GM03348 (cell line): ENCODE measurements around the gene GPAT3.
"Not testable (repeated sequence)": the region's sequence is repeated elsewhere in the genome, so short reads cannot be mapped to it uniquely, and the experiment has no call there.

Experiments used
- DNase-seq: peaks from one replicate; pipeline ENCODE4 v3.0.0; 2012; ENCODE audit warnings: low spot score

GPAT3 gene

DNA sequence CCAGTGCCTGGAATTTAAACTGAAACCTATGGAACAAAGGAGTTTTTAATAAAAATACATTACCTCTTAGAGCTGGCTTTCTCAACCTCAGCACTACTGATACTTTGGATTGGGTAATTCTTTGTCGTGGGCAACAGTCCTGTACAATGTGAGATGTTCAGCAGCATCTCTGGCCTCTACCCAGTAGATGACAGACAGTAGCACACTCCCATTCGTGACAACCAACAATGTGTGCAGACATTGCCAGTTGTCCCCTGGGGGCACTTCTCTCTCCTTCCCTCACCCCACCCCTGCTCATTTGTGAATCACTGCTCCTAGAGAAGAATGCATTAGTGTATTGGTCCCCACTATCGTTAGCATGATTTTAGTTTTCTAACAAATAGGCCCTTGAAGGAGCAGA lies 16.2 kb downstream of the GPAT3 start:
- peak; percentile 49 for DNase-seq

DNA sequence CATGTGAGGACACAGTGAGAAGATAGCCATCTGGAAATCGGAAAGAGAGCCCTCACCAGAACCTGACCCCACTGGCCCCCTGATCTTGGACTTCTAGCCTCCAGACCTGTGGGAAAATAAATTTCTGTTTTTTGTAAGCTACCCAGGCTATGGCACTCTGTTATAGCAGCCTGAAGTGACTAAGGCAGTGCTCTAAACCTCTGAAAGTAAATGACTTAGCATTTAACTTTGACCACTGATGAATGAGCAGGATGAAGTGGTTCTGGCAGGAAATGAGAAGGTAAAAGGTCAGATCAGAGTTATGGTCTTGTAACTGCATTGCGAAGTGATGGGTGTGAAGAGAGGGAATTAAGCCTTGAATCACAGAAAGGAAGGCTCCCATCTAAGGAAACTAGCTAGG lies 17.0 kb downstream of the GPAT3 start:
- DNase-seq: peak; percentile 23

DNA sequence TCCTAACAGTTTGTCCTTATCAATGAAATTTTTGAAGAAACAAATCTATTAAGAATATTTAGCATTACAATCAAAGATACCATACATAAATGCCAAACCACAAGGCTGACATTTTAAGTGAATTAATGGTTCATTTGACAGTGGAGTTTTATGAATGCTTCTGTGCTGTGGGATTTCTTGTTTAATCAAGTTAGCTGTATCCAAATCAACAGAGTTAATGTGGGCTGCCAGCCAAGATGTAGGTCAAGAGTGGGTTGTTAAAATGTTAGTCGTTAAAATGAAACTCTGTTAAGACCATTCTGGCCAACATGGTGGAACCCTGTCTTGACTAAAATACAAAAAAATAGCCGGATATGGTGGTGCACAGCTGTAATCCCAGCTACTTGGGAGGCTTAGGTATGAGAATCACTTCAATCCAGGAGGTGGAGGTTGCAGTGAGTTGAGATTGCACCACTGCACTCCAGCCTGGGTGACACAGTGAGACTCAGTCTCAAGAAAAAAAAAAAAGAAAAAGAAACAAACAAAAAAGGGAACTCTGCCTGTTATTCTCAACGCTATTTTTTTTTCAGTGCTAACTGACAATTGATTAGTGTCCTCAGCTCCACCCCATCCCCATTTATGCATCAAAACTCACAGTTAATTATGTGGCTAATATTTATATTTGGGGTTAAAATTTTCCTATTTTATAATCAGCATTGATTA lies 20.2 kb downstream of the GPAT3 start:
- DNase-seq: no peak

DNA sequence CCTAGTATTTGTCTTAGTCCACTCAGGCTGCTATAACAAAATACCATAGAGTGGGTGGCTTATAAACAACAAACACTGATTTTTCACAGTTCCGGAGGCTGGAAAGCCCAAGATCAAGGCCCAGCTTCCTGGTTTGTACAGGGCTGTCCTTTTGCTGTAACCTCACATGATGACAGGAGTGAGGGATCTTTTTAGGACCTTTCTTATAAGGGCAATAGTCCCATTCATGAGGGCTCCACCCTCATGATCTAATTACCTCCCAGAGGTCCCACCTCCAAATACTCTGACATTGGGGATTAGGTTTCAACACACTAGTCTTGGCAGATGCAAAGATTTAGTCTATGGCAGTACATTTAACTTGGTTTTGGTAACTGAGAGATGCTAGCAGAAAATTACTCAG lies 20.9 kb downstream of the GPAT3 start:
- DNase-seq: no peak

DNA sequence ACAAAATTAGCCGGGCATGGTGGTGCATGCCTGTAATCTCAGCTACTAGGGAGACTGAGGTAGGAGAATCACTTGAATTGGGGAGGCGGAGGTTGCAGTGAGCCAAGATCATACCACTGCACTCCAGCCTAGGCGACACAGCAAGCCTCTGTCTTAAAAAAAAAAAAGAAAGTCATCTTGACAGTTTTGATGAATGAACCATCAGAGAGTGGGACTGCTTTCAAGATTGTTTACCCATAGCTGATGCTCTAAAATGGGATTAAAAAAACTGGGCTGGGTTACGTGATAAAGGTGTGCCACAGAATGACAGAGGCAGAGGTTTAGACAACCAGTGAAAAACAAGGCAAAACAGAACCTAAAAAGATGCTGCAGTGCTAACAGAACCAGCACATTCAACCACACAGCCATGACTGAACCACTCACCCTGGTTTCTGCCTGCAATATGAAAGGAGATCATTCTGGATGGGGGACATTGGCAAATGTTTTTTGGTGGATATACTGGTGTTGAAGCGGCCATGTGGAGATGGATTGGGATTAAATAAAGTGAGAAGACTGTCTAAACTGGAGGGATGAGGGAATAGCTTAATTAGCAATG lies 22.2 kb downstream of the GPAT3 start:
- DNase-seq: no peak

DNA sequence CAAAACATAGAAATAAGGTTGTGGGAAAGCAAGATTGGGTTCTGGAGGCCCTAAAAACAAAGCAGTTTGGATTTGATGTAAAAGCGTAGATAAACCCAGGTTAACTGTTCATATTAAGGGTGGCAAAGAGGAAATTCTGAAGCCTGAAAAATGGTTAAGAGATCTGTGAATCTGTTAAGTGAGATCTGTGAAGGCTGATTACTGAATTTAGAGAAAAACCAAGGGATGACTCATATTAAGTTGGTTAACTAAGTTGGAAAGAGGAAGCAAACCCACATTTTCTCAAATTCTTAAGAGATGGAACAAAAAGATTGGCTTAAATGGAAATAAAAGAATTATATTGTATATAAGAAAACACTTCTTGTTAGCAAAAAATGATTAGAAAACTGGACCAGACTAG lies 22.8 kb downstream of the GPAT3 start:
- peak; percentile 48 for DNase-seq

DNA sequence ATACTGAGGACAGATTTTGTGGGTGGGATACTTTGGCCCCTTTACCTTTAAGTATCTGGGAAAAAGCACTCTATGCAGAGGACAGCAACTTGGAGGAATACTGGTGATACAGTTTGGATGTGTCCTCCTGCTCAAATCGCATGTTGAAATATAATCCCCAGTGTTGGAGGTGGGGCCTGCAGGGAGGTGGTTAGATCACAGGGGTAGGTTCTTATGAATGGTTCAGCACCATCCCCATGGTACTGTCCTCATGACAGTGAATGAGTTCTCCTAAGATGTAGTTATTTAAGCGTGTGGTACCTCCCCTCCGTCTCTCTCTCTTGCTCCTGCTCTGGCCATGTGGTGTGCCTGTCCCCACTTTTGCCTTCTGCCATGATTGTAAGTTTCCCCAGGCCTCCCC lies 24.6 kb downstream of the GPAT3 start:
- DNase-seq: no peak

DNA sequence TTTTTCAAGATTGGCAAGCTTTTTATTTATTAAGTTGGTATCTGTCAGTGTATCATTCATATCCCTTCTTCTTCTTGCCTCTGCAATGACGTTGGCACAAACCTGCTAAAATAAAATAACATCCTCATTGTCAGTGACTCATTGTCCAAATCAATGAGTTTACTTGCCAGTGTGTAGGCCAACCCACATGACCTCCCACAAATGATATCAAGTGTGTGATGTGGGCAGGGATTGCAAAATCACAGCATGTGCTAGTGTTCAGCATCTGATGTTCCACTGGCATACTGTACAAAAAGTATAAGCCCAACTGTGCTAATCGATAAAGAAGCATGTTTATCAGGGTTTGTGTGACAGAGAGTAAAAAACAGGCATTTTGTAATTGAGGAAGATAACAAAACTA lies 25.5 kb downstream of the GPAT3 start:
- DNase-seq: peak; percentile 18

DNA sequence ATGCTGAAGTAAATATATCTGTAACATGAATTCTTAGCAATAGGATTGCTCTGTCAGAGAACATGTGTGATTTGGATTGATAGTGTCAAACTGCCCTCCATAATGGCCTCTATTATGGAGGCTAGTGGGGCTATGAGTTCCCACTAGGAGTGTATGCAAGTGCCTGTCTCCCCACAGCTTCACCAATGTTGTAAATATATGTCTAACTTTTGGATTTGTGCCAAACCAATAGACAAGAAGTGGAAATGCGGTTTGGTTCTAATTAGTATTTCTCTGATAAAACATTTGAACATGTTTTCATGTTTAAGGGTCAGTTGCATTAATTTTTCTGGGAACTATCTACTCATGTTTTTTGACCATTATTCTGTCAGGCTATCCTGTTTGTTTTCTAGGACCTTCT lies 28.1 kb downstream of the GPAT3 start:
- DNase-seq: no peak

DNA sequence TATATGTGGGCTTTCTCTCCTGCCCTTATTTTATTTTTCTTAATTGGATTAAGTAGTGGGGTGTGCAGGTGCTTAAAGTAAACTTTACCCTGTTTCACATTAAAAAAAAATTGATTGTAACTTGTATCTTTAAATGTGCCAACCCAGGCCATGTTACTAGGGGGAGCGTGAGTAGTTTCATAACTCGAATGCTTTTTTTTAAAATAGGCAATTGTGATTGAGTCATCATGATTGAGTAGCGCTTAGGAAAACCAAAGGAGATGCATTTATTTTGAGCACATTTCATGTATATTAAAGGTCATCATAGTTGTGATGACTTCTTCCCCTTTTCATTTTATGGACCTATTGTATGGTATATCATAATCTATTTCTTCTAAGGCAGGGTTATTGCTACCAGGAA lies 32.2 kb downstream of the GPAT3 start:
- no peak for DNase-seq

DNA sequence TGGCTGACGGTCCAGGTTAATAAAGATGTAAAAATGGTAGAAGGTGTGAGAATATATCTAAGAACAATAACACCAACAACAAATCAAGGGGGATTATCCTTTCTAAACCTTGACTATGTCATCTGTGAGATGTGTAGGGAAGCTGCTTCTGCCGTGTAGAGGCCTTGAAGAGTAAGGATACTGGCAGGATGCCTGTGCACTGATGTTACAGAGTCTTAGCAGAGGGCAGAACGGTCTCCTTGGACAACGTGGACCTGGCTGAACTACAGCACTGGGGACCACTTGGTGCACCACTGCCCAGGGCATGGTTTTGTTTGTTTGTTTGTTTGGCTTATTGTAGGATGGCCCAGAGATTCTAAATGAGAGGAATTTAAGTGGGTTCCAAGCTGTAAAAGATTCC lies 33.5 kb downstream of the GPAT3 start:
- no peak for DNase-seq

DNA sequence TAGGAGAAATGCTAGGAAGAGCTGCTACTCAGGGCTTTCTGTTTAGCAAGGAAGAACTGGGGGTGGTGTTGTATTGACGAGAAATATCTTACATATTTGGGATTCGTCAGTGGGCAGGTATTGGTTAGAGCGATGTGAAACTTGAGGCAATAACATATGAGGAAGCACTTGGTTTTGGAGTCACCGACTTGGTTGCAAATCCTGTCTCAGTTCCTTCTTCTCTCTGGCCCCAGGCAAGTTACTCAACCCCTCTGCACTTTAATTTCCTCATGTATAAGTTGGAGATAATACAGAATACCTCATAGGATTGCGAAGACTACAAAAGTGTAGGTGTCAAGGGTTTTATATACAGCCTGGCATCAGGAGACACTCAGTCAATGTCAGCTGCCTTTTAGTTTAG lies 34.1 kb downstream of the GPAT3 start:
- no peak for DNase-seq

DNA sequence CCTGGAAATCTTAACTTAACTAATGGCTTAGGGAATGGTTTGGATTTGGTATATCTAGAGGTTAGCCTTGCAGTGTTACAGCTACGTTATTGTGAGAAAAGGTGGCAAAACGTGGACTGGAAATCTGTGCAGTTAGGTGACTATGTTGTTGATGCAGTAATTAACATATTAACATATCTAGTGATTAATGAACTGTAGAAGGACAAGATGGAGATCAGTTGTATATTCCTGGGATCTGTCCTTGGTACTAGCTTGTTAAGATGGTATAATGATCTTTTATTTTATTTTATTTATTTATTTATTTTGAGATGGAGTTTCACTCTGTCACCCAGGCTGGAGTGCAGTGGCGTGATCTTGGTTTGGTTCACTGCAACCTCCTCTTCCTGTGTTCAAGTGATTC lies 36.9 kb downstream of the GPAT3 start:
- no peak for DNase-seq

DNA sequence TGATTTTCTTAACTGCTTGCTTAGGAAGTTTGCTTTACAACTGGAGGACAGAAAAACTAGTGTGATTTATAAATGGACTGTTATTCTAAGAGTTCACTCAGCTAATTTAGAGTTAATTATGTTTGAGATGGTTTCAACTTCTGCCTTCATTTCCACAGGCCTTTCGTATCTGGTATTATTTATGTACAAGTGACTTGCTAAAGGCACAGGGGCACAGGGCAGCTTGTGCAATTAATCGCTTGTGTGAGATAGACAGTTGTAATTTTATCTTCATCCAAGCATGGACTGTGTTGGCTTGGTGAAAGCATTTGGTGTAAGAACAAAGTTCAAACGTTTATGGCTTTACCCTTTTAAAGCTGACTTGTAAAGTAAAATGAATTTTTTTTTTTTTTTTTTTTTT lies 38.3 kb downstream of the GPAT3 start:
- no peak for DNase-seq

DNA sequence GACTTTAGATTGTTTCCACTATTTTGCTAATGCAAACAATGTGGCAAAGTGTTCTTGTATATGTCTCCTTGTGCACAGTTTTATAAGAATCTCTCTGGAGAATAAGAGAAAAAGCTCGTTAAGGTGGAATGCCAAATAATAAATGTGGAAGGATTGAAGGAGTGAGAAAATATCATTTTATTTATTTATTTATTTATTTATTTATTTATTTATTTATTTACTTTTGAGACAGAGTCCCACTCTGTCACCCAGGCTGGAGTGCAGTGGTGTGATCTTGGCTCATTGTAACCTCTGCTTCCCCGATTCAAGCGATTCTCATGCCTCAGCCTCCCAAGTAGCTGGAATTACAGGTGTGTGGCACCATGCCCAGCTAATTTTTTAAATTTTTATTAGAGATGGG lies 40.3 kb downstream of the GPAT3 start:
- not testable (repeated sequence) for DNase-seq

DNA sequence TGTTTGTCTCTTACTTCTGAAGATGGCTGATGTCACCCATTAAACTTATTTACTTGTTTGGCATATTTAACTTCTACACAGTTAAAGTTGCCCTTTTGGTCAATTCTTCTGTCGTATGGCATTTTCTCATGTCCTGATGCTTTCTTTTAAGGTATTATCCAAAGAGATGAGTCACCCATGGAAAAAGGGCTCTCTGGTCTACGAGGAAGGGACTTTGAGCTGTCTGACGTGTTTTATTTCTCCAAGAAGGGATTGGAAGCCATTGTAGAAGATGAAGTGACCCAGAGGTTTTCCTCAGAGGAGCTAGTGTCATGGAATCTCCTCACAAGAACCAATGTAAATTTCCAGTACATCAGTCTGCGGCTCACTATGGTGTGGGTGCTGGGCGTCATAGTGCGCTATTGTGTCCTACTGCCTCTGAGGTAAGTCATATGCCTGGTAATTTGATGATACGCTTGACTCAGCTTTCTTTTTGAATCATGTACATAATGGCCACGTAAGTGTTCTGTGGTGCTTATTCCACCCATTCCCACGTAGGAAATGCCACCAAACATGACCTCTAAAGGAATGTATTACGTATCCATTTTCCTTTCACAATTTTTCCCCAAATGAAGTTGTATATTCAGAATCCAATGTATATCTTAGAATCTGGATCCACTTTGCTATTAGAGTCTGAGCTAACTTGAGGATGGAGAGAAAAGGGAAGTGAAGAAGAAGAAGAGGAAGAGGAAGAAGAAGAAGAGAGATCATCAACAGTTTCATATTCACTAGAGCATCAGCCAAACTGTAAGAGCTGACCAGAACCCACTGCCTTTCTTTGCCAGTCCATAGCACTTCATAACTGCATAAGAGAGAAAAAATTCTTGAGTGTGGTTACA lies 45.7 kb downstream of the GPAT3 start:
- no peak for DNase-seq

DNA sequence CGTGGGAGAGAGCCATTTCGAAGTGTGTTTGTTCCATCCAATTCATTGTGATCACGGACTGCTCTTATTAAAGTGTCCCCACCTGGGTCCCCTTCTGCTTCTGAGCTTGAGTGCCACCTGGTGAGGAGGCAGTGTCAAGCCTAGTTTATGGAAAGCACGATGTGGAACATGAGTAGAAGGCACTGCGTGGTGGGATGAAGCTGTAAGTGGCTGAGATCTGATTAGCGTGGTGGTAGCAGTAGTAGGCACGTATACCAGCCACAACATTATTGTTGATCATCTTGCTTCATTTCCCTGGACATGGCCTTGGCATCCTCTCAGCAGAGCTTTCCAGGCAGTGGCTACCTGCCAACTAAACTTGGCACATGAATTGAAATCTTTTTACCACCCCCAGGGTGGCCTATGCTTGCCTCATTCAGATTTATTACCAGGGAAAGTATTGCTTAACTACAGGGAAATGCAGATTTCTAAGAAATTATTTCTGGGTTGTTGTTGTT lies 46.4 kb downstream of the GPAT3 start:
- DNase-seq: peak; percentile 29

DNA sequence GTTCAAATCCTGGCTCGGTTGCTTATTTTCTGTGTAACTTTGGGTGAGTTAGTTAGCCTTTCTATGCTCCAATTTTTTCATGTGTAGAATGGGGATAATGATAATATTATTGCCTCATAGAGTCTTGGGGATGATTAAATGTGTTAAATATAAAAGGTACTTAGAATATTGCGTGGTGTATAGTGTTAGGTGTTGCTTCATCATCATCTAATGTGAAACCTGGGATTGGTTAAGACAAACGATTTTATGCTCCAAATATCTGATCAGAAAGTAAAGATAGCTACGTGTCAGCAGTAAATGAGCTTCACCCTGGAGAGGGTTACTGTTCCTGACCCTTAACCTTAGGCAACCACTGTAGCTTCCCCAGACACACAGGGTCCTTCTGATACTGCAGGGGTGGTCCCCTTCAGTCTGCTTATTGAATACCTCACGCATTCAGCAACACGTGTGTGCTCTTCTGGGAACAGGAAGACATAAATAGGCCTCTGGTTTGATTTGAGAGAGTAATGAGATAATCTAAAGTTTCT lies 50.1 kb downstream of the GPAT3 start:
- DNase-seq: no peak

DNA sequence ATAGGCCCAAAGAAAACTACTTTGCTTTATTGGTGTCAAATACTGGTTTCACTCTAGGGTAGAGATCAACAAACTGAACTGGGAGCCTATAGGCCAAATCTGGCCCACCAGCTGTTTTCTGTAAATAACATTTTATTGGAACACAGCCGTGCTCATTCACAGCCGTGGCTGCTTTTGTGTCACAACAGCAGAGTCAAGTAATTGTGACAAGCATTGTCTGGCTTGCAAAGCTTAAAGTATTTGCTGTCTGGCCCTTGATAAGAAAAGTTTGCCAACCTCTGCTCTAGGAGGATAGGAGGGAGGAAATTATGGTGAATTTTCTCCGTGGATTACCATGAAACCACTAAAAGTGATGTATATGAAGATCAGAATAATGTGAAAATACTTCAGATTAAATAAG lies 53.4 kb downstream of the GPAT3 start:
- DNase-seq: no peak

DNA sequence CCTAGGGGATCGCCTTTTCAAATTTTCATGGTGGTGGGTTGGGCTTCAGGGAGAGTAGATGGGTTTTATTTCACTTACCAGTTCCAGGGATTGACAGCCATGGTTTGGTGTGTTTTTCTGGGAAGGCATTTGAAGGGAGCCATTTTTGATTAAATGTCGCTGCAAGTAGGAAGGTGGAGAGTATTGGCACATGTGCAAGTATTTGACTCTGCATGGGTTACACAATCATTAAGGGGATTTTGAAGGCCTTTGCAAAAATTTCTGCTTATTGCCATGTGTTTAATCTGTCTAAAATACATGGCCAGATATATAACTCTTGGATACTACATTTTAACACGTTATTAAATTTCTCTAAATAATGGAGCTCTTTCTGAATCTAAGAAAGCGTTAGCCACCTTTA lies 55.1 kb downstream of the GPAT3 start:
- no peak for DNase-seq

DNA sequence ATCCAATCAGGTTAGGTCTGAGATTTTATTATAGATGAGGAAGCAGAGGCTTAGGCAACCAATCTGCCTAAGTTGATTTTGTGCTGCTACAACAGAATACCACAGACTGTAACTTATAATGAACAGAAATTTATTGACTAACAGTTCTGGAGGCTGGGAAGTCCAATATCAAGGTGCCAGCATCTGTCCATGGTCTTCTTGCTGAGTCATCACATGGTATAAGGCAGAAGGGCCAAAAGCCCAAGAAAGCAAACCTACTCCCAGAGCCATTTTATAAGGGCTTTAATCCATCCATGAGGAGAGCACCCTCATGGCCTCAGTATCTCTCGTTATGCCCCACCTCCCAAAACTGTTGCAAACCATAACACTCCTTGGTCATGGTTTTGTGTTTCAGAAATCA lies 55.8 kb downstream of the GPAT3 start:
- no peak for DNase-seq

DNA sequence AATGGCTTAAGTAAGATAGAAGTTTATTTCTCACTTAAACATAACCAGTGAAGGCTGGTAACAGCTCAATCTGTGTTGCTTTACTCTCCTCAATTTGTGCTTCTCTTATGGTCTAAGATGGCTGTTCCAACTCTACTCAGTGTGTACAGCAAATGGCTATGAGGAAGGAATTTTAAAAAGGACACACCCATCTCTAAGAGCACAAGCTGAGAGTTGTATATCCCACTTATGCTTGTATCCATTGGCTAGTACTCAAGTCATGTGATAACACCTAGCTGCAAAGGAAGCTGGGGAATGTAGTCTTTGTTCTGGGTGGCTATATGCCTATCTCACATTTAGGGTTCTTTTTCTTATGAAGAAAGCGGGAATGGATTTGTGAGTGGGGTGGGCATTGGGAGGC lies 63.3 kb downstream of the GPAT3 start:
- no peak for DNase-seq

DNA sequence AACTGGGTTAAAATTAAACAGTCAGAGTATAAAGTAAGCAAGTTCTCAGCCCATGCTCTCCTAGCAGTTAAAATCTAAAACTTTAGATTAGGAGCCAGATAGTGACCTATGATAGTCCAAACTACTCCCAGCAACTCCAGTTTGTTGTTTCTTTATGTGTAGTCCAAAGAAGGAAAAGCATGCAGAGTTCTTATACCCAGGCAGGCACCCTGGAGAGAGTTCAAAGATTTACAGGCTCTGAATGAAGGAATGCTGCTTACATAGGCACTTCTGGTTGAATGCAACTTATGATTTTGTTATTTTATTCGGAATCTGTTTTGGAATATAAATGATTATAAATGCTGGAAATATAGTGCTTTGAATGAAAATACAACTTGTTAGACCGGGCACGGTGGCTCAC lies 67.2 kb downstream of the GPAT3 start:
- no peak for DNase-seq
